ENCODE data around the gene RNF212B. TPM values are rescaled to one million over a fixed set of nuclear protein-coding genes. Genes with fewer than 3 reads are reported as not detected.

RNF212B gene
- total RNA-seq, 4 donors from 2014 or later = not detected

- peaks cover 4 to 52% (median 6%) of the 10 kb centered on the region in 3 donors for H3K36me3 ChIP-seq
- 50 to 70% methylated on average over 2 to 15 of the region's 22 CpGs for WGBS, 2 donors
- H3K9me3 ChIP-seq = no peaks in the 10 kb centered on the region
- peak overlapping the region; percentile 67 to 81 (median 72) for H3K4me3 ChIP-seq
- intact Hi-C loops (cut with DNase I) = no loop called here
- TF ChIP-seq POLR2A (IDR thresholded peaks at IDR 0.05) (no peak), CTCF (IDR thresholded peaks at IDR 0.05) (no peak)
- peaks cover 20 to 58% (median 33%) of the 10 kb centered on the region in 3 donors for H3K4me1 ChIP-seq
- DNase-seq = no peak
- H3K27ac ChIP-seq = peak overlapping the region; percentile 91 to 98 (median 94)
- H3K27me3 ChIP-seq = no peaks in the 10 kb centered on the region
Observed at GRCh38 chr14:23307687-23308644, 70.2 kb downstream of the RNF212B start.

DNA sequence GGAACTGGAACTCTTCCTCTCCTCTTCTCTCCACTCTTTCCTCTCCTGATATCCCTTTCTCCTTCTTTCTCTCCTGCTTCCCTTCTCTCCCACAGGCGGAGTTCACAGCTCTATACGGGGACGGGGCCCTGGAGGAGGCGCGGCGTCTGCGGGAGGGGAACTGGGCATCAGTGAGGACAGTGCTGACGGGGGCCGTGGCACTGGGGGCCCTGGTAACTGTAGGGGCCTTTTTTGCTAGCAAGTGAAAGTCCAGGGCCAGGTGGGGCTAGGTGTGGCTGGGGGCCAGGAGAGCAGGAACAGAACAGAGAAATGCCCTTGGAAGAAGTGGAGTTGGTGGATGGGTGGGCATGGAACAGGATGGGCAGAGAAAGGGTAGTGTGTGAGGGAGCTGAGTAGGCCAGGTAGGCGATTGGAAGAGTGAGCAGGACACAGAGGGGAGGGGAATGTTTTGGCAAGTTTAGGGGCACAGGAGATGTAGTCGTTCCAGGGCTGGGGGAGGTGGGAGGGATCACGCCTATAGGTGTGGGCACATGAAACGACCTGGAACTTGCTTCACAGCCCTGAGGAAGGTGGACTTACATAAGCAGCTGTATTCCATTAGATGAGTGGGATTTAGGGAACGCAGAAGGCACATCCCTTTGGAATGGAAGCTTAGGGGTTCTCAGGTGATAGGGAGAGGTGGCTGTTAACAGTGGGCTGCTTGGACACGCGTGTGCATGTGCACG lies 71.1 kb downstream of the RNF212B start:
- intact Hi-C loops (cut with DNase I) = no loop called here
- TF ChIP-seq CTCF (IDR thresholded peaks at IDR 0.05) (no peak), POLR2A (IDR thresholded peaks at IDR 0.05) (no peak)
- Histone ChIP-seq H3K36me3 (peaks cover 4 to 62% (median 6%) of the 10 kb centered on the region in 3 donors), H3K4me3 (peak overlapping the region in 2 of 4 donors; percentile 74 to 81), H3K4me1 (peaks cover 20 to 54% (median 30%) of the 10 kb centered on the region in 3 donors), H3K27me3 (no peaks in the 10 kb centered on the region), H3K9me3 (no peaks in the 10 kb centered on the region), H3K27ac (peak overlapping the region in 3 of 4 donors; percentile 94 to 98 (median 95))
- DNase-seq = no peak
- 63 to 68% methylated on average over 14 of the region's 17 CpGs for WGBS, 2 donors

GRCh38 chr14:23310546-23310945 lies 72.8 kb downstream of the RNF212B start:
- H3K4me1 ChIP-seq = peaks cover 20 to 51% (median 29%) of the 10 kb centered on the region in 3 donors
- no peak overlapping the region for H3K4me3 ChIP-seq
- no peak for DNase-seq
- no peak overlapping the region for H3K27ac ChIP-seq
- TF ChIP-seq POLR2A (IDR thresholded peaks at IDR 0.05) = no peak
- no peak for TF ChIP-seq CTCF (IDR thresholded peaks at IDR 0.05)
- 83 to 100% methylated on average over 1 of the region's 1 CpG for WGBS, 2 donors
- H3K9me3 ChIP-seq = no peaks in the 10 kb centered on the region
- intact Hi-C loops (cut with DNase I) = no loop called here
- H3K36me3 ChIP-seq = peaks cover 4 to 69% (median 6%) of the 10 kb centered on the region in 3 donors
- H3K27me3 ChIP-seq = no peaks in the 10 kb centered on the region

- no peak overlapping the region for H3K4me3 ChIP-seq
- H3K4me1 ChIP-seq = peaks cover 3 to 11% (median 6%) of the 10 kb centered on the region in 3 donors
- H3K27ac ChIP-seq = no peak overlapping the region
- peaks cover 0 to 52% (median under 1%) of the 10 kb centered on the region in 3 donors for H3K36me3 ChIP-seq
- TF ChIP-seq CTCF (IDR thresholded peaks at IDR 0.05) = no peak
- H3K9me3 ChIP-seq = no peaks in the 10 kb centered on the region
- 81 to 90% methylated on average over 5 of the region's 5 CpGs for WGBS, 2 donors
- no peak for DNase-seq
- H3K27me3 ChIP-seq = no peaks in the 10 kb centered on the region
- intact Hi-C loops (cut with DNase I) = no loop called here
Observed at GRCh38 chr14:23316300-23316699, 78.6 kb downstream of the RNF212B start.
